Esophagus squamous epithelium (tissue), 5 donors: ENCODE data around the gene CDK15. TPM values are rescaled to one million over a fixed set of nuclear protein-coding genes. Genes with fewer than 3 reads are reported as not detected.

ENCODE experiments used
- DNase-seq: peaks from one replicate; lab custom pipeline; 2025; lab: John Stamatoyannopoulos, UW
- H3K27ac ChIP-seq, 4 donors: fragments of 200-600 bp; sonication (generic); one replicate each; pipeline ENCODE4 v1.5.1; 2016 to 2019; ENCODE audit warnings: mild to moderate bottlenecking in 1 of 4
- H3K27me3 ChIP-seq, 4 donors: fragments of 200-600 bp; sonication (generic); 1 replicate in 3 of 4; 2 replicates in 1 of 4; pipeline versions ENCODE4 v1.5.1 to v1.6.0; 2017 to 2021; ENCODE audit warnings: antibody characterized with exemption in 1 of 4
- H3K36me3 ChIP-seq, 3 donors: fragments of 200-600 bp; sonication (generic); one replicate each; pipeline ENCODE4 v1.5.1; 2016 to 2019
- H3K4me1 ChIP-seq, 3 donors: fragments of 200-600 bp; sonication (generic); one replicate each; pipeline ENCODE4 v1.5.1; 2017 to 2019
- H3K4me3 ChIP-seq, 4 donors: fragments of 200-600 bp; sonication (generic); 1 replicate in 3 of 4; 2 replicates in 1 of 4; pipeline ENCODE4 v1.5.1; 2016 to 2019; ENCODE audit warnings: mild to moderate bottlenecking in 2 of 4, moderate library complexity in 1 of 4
- H3K9me3 ChIP-seq, 3 donors: fragments of 200-600 bp; sonication (generic); one replicate each; pipeline ENCODE4 v1.5.1; 2016 to 2019
- POLR2A ChIP-seq, 4 donors: fragments of 450-650 bp; IDR thresholded peaks; one replicate each; pipeline ENCODE4 v1.6.1; 2017; ENCODE audit warnings: antibody characterized with exemption in 4 of 4, mild to moderate bottlenecking in 4 of 4, moderate library complexity in 3 of 4
- WGBS, 2 donors: methylation state at CpG; one replicate each; pipeline ENCODE4 v1.1.5; 2018; 5-methylcytosine and 5-hydroxymethylcytosine counted together
- intact Hi-C: fragments of 100-400 bp; cut with DNase I; formaldehyde crosslinking; loops from one replicate; pipeline ENCODE4 v1.15.0; 2022
- total RNA-seq, 4 donors: library from RNA; depleted of rRNA; stranded (reverse); fragments of >200 nt; gene quantifications; one replicate each; pipeline ENCODE4 v1.1.0, GENCODE V29; 2016
- TF ChIP-seq, protein P1 (sequence below), 6 experiments: fragments of 450-650 bp in 4 of 6; fragments of 200-600 bp in 2 of 6; sonication (generic) in 2 of 6; IDR thresholded peaks; one replicate each; pipeline ENCODE4 v1.5.1; 2016 to 2019; ENCODE audit warnings: antibody characterized with exemption in 6 of 6, mild to moderate bottlenecking in 4 of 6, moderate library complexity in 4 of 6
- donor health status: DM: yes; HTN: yes; CAD: no.

The CDK15 gene
- total RNA-seq, 4 donors from 2014 or later, result 0.23 to 6.1 TPM; not detected in 2

DNA sequence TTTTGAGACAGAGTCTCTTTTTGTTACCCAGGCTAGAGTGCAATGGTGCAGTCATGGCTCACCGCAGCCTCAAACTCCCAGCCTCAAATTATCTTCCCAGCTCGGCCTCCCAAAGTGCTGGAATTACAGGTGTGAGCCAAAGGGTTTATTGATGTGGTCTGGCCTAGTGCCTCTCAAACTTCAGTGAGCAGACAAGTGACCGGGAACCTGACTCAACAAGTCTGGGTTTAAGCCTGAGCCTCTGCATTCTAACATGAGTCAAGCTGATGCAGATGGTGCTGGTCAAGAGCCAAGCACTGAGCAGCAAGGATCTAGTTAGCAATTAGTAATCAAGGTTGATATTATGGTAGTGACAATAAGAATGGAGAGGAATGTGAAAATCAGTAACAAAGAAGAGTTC is 21.3 kb downstream of the CDK15 start:
- intact Hi-C loops, result no loop called here
- Histone ChIP-seq H3K4me3 (no peak overlapping the region), H3K9me3 (no peaks in the 10 kb centered on the region), H3K27ac (no peak overlapping the region), H3K36me3 (no peaks in the 10 kb centered on the region), H3K27me3 (no peaks in the 10 kb centered on the region), H3K4me1 (no peaks in the 10 kb centered on the region)
- TF ChIP-seq POLR2A (IDR thresholded peaks at IDR 0.05), result no peak
- TF ChIP-seq, protein P1, sequence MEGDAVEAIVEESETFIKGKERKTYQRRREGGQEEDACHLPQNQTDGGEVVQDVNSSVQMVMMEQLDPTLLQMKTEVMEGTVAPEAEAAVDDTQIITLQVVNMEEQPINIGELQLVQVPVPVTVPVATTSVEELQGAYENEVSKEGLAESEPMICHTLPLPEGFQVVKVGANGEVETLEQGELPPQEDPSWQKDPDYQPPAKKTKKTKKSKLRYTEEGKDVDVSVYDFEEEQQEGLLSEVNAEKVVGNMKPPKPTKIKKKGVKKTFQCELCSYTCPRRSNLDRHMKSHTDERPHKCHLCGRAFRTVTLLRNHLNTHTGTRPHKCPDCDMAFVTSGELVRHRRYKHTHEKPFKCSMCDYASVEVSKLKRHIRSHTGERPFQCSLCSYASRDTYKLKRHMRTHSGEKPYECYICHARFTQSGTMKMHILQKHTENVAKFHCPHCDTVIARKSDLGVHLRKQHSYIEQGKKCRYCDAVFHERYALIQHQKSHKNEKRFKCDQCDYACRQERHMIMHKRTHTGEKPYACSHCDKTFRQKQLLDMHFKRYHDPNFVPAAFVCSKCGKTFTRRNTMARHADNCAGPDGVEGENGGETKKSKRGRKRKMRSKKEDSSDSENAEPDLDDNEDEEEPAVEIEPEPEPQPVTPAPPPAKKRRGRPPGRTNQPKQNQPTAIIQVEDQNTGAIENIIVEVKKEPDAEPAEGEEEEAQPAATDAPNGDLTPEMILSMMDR (IDR thresholded peaks at IDR 0.05), result no peak
- no peak for DNase-seq
- WGBS, 2 donors, result 57 to 76% methylated on average over 2 to 3 of the region's 3 CpGs

GRCh38 chr2:201828220-201828619 is 21.9 kb downstream of the CDK15 start:
- intact Hi-C loops, result no loop called here
- Histone ChIP-seq H3K27me3 (no peaks in the 10 kb centered on the region), H3K27ac (no peak overlapping the region), H3K4me1 (no peaks in the 10 kb centered on the region), H3K4me3 (no peak overlapping the region), H3K9me3 (no peaks in the 10 kb centered on the region), H3K36me3 (no peaks in the 10 kb centered on the region)
- TF ChIP-seq, protein P1 (IDR thresholded peaks at IDR 0.05), result no peak
- TF ChIP-seq POLR2A (IDR thresholded peaks at IDR 0.05), result no peak
- WGBS, 2 donors, result 79 to 89% methylated on average over 2 of the region's 2 CpGs
- DNase-seq, result no peak

- intact Hi-C loops, result no loop called here
- no peak overlapping the region for H3K4me3 ChIP-seq
- no peaks in the 10 kb centered on the region for H3K4me1 ChIP-seq
- 89% methylated on average over 1 of the region's 1 CpG for WGBS, 2 donors
- H3K27me3 ChIP-seq, result no peaks in the 10 kb centered on the region
- no peak for TF ChIP-seq POLR2A (IDR thresholded peaks at IDR 0.05)
- TF ChIP-seq, protein P1 (IDR thresholded peaks at IDR 0.05), result no peak
- H3K9me3 ChIP-seq, result no peaks in the 10 kb centered on the region
- H3K27ac ChIP-seq, result no peak overlapping the region
- DNase-seq, result no peak
- no peaks in the 10 kb centered on the region for H3K36me3 ChIP-seq
Observed at GRCh38 chr2:201830666-201831065, 24.3 kb downstream of the CDK15 start.

GRCh38 chr2:201831469-201831868 is 25.1 kb downstream of the CDK15 start:
- no peaks in the 10 kb centered on the region for H3K36me3 ChIP-seq
- no peak for DNase-seq
- H3K27me3 ChIP-seq, result no peaks in the 10 kb centered on the region
- H3K27ac ChIP-seq, result no peak overlapping the region
- intact Hi-C loops, result no loop called here
- no peak for TF ChIP-seq POLR2A (IDR thresholded peaks at IDR 0.05)
- TF ChIP-seq, protein P1 (IDR thresholded peaks at IDR 0.05), result no peak
- no peaks in the 10 kb centered on the region for H3K9me3 ChIP-seq
- no peak overlapping the region for H3K4me3 ChIP-seq
- H3K4me1 ChIP-seq, result no peaks in the 10 kb centered on the region
- WGBS, 2 donors, result 50 to 63% methylated on average over 2 of the region's 2 CpGs

DNA sequence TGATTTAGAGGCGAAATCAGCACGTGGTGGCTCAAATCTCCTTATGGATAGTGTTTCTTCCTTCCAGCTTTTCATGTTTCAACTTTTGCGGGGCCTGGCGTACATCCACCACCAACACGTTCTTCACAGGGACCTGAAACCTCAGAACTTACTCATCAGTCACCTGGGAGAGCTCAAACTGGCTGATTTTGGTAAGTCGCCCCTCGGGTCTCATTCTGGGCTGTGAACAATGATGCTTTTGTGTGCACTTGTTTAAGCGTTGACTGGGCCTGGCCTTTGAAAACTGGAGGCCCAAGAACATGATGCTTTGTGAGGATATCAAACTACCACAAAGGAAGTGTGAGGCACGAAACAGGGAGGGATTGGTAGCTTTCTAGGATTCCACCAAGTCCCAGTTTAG is 27.4 kb downstream of the CDK15 start:
- TF ChIP-seq, protein P1 (IDR thresholded peaks at IDR 0.05), result no peak
- no peak for TF ChIP-seq POLR2A (IDR thresholded peaks at IDR 0.05)
- 52 to 61% methylated on average over 6 to 9 of the region's 9 CpGs for WGBS, 2 donors

More for the DNA sequence above, 27.4 kb downstream of the CDK15 start:
- Histone ChIP-seq H3K27me3 (no peaks in the 10 kb centered on the region), H3K9me3 (no peaks in the 10 kb centered on the region), H3K27ac (no peak overlapping the region), H3K4me1 (no peaks in the 10 kb centered on the region), H3K4me3 (no peak overlapping the region), H3K36me3 (no peaks in the 10 kb centered on the region)
- no peak for DNase-seq
- intact Hi-C loops, result no loop called here
